Measurements from ENCODE around the gene SYNE3.

SYNE3 gene

GRCh38 chr14:95479494-95479893, 37.0 kb downstream of the SYNE3 start:
- CTCF ChIA-PET: interaction anchor here (1.0 to 1.8 kb wide), 5 partner anchors 11 to 37 kb away, joined by 3 to 7 read pairs (median 4); partner anchors contain the start of gene SYNE3
- DNase-seq (ENCODE audit: extremely low spot score): no peak
- POLR2A ChIA-PET: interaction anchor here (0.6 kb wide), 2 partner anchors 29 to 200 kb away, joined by 3 to 6 read pairs; no protein-coding TSS in a partner anchor
- TF ChIP-seq, protein P1, sequence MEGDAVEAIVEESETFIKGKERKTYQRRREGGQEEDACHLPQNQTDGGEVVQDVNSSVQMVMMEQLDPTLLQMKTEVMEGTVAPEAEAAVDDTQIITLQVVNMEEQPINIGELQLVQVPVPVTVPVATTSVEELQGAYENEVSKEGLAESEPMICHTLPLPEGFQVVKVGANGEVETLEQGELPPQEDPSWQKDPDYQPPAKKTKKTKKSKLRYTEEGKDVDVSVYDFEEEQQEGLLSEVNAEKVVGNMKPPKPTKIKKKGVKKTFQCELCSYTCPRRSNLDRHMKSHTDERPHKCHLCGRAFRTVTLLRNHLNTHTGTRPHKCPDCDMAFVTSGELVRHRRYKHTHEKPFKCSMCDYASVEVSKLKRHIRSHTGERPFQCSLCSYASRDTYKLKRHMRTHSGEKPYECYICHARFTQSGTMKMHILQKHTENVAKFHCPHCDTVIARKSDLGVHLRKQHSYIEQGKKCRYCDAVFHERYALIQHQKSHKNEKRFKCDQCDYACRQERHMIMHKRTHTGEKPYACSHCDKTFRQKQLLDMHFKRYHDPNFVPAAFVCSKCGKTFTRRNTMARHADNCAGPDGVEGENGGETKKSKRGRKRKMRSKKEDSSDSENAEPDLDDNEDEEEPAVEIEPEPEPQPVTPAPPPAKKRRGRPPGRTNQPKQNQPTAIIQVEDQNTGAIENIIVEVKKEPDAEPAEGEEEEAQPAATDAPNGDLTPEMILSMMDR (IDR thresholded peaks at IDR 0.05; ENCODE audit: control extremely low read depth, extremely low read depth, low read depth, missing control alignments): no peak

- TF ChIP-seq, protein P1 (IDR thresholded peaks at IDR 0.05; ENCODE audit: control extremely low read depth, extremely low read depth, low read depth, missing control alignments): no peak
- ChIA-PET CTCF (interaction anchor here (1.0 to 1.7 kb wide), 6 partner anchors 9 to 37 kb away, joined by 3 to 8 read pairs (median 4); partner anchors contain the start of gene SYNE3), POLR2A (interaction anchor here (0.6 kb wide), 2 partner anchors 29 to 201 kb away, joined by 3 to 6 read pairs; no protein-coding TSS in a partner anchor)
- DNase-seq (ENCODE audit: extremely low spot score): no peak
Observed at GRCh38 chr14:95478818-95479217, 37.6 kb downstream of the SYNE3 start.

DNA sequence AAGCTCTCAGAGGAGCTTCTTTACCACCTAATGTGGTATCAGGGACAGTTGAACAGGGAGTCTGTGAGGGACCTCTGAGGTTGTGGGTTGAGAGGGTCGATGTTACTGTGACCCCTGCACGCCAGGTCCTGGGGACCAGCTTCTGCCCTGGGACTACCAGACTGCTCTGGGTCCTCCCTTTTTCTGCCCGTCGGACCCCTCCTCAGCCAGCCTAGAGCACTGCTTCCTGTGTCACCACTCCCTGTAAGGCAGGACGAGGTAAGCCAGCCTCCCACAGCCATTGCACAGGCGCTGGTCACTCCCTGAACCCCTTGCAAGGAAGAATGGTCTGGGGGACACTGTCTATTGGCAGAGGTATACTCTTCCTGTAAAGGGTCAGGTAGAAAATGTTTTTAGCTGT, 38.1 kb downstream of the SYNE3 start:
- POLR2A ChIA-PET: no interaction called here
- no peak for DNase-seq (ENCODE audit: extremely low spot score)
- CTCF ChIA-PET: interaction anchor here (1.5 to 1.7 kb wide), 4 partner anchors 9 to 26 kb away, joined by 3 to 8 read pairs (median 4); no protein-coding TSS in a partner anchor

DNA sequence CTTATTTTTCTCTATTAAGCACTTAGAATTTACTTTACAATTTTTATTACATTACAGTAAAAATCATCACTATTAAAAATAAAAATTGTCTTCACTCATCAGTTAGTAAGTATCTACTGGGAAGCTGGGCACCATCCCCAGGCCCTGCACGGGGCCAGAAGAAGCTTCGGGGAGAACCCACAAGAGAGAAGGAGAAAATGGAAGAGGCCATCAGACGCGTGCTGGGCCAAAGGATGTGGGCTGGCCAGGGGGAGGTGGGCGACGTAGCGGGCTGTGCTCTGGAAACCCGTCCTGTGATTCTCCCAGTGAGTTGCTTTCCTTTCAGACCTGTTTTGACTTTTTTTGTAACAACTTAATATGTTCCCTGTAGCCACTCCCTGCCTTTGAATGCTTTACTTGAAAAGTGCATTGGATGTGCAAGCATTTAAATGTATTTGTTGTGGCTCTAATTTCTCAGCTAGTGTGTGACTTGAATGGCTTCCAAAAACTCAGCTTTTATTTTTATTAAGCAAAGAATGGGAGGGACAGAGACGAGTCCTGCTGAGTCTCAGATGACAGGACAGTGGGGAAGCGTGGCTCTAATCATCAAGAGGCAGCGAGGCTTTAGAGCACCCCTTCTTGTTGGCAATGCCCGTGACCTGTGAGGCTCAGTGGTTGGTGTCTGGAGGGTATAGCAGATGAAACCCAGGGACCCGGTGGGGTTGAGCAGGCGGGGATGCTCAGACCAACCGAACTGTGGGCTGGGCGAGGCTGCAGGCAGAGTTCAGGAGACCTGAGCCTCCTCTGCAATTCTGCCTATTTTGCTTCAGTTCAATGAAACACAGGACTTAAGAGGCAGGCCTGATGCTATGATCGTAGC, 38.8 kb downstream of the SYNE3 start:
- TF ChIP-seq, protein P1 (IDR thresholded peaks at IDR 0.05; ENCODE audit: control extremely low read depth, extremely low read depth, low read depth, missing control alignments): no peak
- no peak for DNase-seq (ENCODE audit: extremely low spot score)
- ChIA-PET POLR2A (no interaction called here), CTCF (interaction anchor here (0.9 to 1.7 kb wide), 4 partner anchors 10 to 50 kb away, joined by 3 to 8 read pairs (median 4); no protein-coding TSS in a partner anchor)

More for the DNA sequence above, 38.1 kb downstream of the SYNE3 start:
- TF ChIP-seq, protein P1 (IDR thresholded peaks at IDR 0.05; ENCODE audit: control extremely low read depth, extremely low read depth, low read depth, missing control alignments): no peak

DNA sequence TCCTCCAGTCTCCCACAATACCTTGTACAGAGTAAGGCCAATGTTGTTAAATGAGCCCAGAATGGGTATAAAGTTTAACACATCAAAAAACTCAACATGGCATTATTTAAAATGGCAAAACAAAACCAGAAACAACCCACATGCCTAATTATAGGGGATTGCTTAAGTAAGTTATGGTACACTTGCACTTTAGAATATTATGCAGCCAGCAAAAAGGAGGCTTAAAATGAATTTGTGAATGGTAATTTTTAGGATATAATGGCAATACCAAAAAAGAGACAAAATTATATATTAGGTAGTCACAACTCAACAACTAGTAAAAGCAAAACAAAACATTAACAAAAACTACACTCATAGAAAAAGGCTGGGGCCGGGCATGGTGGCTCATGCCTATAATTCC, 39.7 kb downstream of the SYNE3 start:
- ChIA-PET CTCF (interaction anchor here (0.9 kb wide), 1 partner anchor 51 kb away, joined by 3 read pairs; no protein-coding TSS in a partner anchor), POLR2A (no interaction called here)
- TF ChIP-seq, protein P1 (IDR thresholded peaks at IDR 0.05; ENCODE audit: control extremely low read depth, extremely low read depth, low read depth, missing control alignments): no peak
- no peak for DNase-seq (ENCODE audit: extremely low spot score)

- CTCF ChIA-PET: interaction anchor here (1.4 to 2.6 kb wide), 3 partner anchors 10 to 49 kb away, joined by 4 to 7 read pairs (median 6); no protein-coding TSS in a partner anchor
Observed at GRCh38 chr14:95475540-95476240, 40.8 kb downstream of the SYNE3 start.

More at GRCh38 chr14:95475540-95476240, 40.8 kb downstream of the SYNE3 start:
- POLR2A ChIA-PET: no interaction called here
- no peak for DNase-seq (ENCODE audit: extremely low spot score)
- TF ChIP-seq, protein P1 (IDR thresholded peaks at IDR 0.05; ENCODE audit: control extremely low read depth, extremely low read depth, low read depth, missing control alignments): no peak
